GM19035 (cell line): ENCODE data around the gene PDE10A.
"Not testable (repeated sequence)": the region's sequence is repeated elsewhere in the genome, so short reads cannot be mapped to it uniquely, and the experiment has no call there.

ENCODE experiments used
- ATAC-seq: cut with Tn5 transposase; IDR thresholded peaks from one replicate; pipeline ENCODE4 v1.9.1; 2021; ENCODE audit not compliant: unreplicated experiment

Gene PDE10A

DNA sequence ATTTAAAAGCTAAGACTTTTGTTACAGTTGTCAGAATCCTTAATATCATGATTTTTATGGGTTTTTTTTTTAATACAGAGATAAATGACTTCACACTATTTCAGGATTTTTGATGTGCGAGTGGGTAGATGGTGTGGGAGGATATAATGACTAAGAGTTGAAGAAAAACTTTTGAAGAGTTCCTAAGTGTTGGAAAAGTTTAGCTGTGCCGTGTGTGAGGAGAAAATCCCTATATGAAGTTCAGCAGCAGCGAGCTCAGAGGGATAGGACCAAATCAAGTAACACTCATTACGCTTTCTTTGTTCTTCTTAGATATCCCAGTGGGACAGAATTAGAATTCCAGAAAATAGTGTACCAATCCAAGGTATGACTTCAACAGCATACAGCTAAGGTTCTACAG lies 34.1 kb downstream of the PDE10A start:
- no peak for ATAC-seq

DNA sequence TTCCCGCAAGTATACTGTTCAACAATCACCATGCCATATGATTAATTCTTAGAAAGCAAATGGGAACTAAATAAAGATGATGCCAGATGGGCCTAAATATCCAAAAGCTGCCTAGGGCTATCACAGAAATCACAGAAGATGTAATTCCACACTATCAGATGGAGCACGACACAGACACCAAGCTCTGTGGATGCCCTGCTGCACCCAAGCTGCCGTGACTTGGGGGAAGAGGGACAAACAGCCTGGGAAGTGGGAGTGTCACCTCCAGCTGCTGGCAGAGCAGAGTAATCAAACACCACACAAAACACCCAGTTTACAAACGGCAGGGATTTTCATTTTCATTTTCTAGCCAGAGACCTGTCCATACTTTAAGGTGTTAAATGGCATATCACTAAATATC lies 35.7 kb downstream of the PDE10A start:
- ATAC-seq: no peak

DNA sequence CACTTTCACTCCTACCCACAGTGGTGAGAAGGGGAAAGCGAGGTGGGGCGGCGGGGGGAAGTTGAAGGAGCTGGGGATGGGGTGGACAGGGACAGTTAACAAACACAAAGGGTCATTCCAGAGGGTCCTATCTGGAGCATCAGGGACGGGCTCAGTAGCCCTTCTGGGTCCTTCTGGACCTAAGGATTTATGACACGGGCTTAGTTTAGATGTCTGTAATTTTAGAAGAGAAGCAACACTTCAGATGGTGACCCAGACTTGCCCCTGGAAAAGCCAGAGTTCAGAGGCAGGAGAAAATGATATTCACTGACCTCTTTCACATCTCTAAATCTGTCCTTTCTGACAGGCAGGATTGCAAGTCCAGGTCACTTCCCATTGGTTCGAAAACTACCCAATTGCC lies 36.3 kb downstream of the PDE10A start:
- ATAC-seq: no peak

DNA sequence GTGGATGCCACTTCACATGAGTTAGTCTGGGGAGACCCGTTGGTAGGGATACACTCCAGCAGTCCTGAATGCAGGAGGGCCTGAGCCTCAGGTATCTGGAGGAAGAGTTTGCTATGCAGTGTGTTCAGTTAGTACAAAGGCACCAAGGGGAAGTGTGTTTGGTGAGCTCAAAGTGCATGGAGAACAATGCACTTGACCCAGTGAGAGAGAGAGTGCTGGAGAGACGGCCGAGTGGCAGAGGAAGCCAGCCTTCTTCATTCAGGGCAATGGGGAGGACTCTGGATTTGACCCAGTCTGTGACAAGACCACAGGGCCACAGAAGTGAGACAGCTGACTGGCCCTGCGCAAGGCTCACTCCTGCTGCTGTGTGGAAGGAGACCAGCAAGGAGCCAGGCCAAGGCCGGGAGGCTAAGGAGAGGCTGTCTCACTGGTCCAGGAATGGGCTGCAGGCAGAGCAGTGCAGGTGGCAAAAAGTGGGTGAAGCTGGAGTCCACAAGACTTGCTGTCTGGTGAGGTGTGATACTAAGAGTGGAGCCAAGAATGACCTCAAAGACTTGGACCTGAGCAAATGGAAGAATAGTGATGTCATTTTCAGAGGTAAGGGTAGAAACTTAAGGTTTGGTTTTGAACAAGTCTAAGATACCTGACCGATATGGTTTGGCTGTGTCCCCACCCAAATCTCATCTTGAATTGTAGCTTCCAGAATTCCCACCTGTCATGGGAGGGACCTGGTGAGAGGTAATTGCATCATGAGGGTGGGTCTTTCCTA lies 38.0 kb downstream of the PDE10A start:
- no peak for ATAC-seq

DNA sequence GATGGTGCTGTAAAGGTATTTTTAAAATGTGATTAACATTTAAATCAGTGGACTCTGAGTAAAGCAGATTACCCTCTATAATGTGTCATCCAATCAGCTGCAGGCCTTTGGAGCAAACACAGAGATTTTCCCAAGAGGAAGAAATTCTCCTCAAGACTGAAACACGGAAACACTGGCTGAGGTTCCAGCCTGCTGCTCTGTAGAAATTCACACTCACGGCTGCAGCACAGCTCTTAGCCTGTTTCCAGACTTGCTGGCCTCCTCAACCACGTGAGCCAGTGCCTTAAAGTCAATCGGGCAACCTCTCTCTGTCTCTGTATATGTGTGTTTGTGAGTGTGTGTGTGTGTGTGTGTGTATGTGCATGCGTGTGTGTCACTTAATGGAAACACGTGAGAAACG lies 41.1 kb downstream of the PDE10A start:
- ATAC-seq: no peak

DNA sequence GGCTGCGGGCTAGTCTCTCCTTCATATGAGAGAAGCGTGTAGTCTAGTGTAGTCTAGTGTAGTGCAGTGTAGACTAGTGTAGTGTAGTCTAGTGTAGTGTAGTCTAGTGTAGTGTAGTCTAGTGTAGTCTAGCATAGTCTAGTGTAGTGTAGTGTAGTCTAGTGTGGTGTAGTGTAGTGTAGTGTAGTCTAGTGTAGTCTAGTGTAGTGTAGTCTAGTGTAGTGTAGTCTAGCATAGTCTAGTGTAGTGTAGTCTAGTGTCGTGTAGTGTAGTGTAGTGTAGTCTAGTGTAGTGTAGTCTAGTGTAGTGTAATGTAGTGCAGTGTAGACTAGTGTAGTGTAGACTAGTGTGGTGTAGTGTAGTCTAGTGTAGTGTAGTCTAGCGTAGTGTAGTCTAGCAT lies 44.1 kb downstream of the PDE10A start:
- ATAC-seq: not testable (repeated sequence)

DNA sequence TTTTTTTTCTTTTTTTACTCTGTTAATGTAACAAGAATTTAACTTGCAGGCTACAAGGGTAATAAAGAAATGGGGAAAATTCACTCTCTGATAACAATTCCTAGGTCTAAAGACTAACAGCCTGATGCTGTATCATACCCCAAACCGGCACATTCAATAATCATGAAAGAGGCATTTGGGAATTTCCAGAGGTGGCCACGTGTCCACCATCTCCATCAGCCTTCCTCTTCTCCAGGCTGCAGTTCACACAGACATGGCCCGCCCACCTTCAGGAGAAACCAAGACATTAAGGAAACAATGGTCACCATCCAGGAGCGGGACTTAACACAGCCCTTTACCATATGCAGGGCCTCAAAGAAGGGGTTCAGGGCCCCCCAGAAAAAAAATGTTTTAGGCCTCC lies 44.8 kb downstream of the PDE10A start:
- ATAC-seq: no peak

DNA sequence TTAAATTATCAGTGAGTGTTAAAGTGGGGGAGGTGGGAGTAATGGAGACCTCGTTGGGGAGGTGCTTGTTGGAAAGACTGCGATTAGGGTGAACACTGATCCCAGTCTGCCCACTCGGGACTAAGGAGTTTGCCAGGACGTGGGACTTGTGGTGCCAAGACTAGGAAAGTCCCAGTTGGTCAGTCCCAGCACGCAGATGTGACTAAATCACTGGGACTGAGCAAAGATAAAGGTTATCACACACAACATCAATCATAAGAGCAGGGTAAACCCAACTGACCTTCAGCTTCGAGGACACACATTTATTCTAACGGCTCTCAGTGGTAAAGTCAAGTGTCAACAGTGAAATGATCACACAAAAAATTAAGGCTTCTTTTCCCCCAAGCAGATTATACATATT lies 45.5 kb downstream of the PDE10A start:
- ATAC-seq: no peak

DNA sequence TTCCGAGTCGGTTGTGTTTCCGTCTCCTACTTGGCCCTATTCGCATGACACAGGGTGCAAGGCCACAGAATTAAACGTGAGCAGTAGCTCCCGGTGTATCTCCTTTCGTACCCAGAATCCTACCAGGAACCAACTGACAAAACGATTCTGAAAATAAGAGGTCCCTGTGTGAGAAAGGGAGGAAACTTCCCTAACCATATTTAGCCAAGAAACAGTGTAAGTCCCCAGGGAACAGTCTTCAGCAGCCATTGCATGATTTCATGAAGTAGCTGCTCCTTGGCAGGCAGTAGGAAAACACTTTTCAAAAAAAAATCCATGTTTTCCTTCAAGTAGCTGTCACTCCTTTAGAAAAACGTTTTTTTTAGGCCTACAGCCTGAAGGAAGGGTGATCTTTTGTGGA lies 46.9 kb downstream of the PDE10A start:
- ATAC-seq: no peak

DNA sequence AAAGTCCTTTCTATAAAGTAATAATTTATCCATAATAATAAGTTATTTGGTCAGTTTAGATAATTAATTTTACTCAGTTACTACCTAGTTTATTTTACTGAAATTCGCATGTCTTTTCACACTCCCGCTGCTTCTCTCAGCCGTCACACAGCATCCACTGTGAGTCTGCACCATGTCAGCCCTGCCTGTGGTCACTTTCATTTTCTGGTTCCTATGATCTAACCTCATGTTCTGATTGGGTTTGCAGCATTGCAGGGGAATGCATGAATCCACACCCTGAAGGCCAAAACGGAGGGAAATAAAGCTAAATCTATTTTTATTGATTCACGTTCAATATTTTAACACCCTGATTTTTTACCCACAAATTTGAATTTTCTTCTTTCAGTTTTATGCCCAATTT lies 47.4 kb downstream of the PDE10A start:
- no peak for ATAC-seq

DNA sequence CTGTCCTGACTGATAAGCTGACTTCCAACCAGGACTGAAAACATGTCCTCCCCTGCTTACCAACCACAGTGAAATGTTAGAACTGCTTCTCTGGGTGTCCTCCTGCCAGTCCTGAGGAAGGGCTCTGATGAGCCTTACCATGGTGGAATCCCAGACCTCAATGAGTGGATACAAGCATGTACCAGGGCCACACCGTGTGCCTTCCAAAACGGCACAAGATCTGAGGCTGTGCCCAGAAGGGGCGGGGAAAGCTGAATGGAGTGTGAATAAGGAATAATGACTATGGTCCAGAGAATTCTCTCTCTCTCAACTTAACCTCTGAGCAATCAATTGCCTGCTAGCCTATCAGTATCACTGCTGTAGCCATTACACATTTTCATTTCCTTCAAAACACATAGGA lies 51.7 kb downstream of the PDE10A start:
- ATAC-seq: no peak

DNA sequence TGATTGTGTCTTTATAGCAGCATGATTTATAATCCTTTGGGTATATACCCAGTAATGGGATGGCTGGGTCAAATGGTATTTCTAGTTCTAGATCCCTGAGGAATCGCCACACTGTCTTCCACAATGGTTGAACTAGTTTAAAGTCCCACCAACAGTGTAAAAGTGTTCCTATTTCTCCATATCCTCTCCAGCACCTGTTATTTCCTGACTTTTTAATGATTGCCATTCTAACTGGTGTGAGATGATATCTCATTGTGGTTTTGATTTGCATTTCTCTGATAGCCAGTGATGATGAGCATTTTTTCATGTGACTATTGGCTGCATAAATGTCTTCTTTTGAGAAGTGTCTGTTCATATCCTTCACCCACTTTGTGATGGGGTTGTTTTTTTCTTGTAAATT lies 54.5 kb downstream of the PDE10A start:
- not testable (repeated sequence) for ATAC-seq

DNA sequence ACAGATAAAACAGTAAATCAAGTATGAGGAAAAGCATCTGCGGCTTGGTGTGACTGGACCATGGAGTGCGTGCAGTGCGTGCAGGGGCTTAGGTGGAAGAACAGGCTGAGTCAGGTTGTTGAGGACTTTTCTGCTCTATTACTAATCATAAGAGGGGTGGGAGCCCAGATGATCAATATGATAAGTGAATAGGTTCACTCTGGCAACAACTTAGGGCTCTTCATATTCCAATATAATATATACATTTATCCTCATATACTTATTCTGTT lies 56.4 kb downstream of the PDE10A start:
- ATAC-seq: no peak

DNA sequence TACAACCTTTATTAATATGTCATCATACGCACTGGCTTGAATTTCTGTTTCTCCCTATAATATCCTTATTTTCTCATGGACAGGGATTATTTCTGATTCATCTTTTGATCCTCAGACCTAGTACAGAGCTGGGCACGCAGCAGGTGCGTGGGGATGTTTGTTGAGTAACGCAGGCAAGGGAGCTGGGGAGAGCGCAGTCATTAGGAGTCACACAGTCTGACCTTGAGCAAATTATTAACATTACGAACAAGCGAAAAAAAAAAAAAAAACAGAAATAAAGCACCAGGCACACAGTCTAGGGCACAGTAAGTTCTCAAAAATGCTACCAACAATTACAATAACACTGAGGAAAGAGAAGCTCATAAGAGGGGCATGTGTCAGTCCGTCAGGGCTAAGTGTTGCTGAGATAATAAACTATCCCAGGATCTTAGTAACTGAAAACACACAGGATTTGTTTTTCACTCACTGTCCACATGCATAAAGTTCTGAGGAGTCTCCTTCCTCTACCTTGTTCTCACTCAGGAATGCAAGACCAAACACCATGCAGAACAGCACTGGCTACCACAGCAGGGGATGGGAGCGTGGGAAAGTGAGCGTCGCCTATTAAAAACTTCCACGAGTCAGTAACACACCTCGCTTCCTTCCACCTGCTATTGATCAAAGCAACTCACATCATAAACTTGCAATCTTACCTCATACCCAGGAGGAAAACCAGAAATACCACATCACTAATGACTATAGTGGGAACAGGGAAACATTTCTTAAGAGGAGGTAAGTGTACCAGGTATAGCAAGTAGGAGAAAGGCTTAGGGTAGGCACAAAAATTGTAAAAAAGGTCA lies 56.9 kb downstream of the PDE10A start:
- no peak for ATAC-seq

DNA sequence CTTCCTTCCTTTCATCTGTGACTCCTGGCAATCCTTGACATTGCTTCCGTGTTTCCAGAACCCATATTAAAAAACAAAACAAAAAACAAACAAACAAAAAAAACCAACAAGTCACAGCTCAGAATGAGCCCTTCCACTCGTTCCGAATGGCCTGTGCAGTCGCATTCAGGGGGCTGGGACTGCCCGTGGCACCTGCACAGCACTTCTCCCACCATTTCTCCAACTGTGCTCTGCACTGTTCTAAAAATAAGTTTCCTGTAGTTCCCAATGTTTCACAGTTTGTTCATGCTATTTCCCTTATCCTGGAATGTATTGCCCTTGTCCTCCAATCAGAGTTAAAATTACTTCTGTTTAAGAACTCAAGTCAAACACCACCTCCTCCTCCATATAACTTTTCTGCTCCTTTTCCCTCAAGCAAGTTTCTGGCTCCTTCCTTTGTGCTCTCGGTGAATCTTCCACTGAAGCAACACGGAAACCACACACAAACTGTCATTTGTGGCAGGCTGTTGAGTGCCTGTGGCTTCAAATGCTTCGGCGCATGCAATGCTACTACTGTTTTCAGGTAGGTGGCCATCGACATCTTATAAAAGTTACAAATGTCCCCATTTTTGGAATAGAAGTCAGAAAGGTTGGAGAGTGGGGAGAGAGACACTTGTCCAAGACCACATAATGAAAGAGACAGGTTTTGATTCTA lies 57.7 kb downstream of the PDE10A start:
- no peak for ATAC-seq

DNA sequence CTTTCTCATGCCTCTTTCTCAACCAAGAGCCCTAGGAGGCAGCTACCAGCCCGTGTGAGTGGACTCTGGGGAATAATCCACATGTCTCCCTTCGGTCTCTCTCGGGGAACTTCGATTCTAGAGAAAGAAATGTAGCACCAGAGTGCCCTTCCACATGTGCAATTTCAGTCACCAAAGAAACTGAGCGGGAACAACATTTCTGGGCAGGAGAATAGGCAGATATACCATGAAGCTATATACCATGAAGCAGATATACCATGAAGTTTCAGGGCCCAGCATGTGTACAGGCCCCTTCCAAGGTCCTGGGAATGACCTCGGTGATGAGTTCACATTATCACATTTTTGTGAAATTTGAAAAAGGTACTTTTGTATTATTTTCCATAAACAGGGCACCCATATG lies 60.8 kb downstream of the PDE10A start:
- ATAC-seq: no peak

DNA sequence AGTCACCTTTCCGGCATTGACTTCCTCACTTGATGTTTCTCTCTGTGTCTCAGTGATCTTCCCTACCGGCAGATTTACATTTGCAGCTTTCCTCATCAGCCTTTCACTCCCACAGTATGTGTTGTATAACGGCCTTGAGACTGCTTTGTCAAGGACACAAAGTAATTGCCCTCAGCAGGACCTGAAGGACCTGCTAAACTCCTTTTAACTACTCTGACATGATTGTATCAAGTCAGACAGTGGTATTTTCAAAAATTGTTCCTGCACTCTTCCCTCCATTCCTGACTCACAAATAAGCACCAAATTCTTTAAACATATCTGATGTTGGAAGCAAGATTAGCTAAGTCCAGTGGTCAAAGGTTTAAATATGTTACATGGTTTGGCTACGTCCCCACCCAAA lies 62.4 kb downstream of the PDE10A start:
- no peak for ATAC-seq

DNA sequence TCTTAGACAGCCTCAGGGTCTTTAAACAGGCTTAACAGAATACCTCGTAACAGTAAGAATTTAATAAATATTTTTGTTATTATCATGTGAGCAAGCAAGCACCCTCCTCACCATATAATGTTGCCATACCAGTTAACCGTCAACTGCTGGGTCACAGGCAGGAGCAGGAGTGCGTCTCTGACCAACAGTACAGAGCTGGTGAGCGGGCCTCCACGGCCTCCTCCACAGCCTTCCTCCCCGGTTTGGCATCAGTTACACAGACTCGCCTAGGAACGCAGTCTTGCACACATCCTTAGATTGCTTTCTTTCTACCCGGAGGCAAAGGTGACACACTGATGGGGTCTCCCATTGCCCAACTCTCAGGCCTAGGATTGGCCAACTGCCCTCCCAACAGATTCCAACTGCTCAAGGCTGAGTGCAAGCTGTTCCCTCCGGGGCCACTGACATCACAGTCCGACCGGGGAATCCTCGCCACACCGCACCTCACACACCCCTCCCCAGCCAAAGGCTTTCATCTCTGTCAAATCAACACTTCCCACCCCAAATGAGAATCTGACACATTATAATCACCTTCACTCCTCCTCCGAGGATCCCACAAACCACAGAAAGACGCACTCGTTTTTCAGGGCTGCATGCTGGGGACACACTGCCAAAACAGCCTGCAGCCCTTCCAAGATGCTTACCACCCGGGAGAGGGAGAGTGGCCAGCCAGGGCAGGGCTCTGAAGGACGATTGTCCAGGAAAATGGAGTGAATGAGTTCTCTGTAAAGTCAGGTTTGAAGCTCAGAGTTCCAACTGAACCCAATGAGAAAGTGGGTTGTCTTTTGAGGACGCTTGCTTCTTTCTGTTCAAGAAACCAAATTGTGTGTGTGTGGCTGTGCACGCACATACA lies 63.2 kb downstream of the PDE10A start:
- ATAC-seq: no peak

DNA sequence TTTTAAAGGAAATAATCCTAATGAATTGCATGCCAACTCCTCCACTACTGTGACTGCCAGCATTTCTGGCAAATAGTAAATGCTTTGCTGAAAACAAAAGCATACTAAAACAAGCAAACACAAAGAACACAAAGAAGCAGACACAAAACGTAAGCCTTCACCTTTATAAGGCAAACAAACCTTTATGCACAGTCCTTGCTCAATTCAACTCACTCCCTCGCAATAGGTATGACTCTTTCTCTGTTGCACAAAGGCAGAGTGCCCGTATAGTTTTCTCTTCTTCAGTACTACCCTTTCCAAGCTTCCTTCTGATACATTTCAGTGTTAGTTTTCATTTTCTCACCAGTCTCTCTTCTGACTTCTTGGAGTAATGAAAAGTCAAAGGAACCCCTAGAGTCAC lies 63.9 kb downstream of the PDE10A start:
- ATAC-seq: no peak

DNA sequence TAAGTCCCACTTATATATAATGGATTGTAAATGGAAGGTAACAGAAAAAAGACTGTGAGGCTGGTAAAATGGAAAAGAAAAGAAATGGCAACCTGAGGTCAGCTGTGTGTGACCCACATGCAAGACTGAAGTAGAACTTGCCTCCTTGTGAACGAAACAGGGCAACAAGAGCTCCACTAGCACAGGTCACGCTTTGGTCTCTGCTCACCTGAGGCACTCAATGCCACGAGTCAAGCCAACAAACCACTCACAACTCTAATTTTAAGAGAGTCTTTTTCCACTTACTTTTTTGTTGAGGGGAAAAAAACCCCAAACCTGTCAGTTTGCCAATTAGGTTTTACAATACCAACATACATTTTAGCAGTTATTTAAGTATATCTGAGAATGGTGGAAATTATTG lies 65.2 kb downstream of the PDE10A start:
- no peak for ATAC-seq
